GM19463 (cell line): ENCODE results near the gene PIP4K2A.

ENCODE experiments used
- ATAC-seq: cut with Tn5 transposase; IDR thresholded peaks from one replicate; pipeline ENCODE4 v1.9.1; 2021; ENCODE audit warnings: mild to moderate bottlenecking, moderate library complexity; ENCODE audit not compliant: unreplicated experiment

The PIP4K2A gene

GRCh38 chr10:22643775-22644174, 70.6 kb downstream of the PIP4K2A start:
- no peak for ATAC-seq

DNA sequence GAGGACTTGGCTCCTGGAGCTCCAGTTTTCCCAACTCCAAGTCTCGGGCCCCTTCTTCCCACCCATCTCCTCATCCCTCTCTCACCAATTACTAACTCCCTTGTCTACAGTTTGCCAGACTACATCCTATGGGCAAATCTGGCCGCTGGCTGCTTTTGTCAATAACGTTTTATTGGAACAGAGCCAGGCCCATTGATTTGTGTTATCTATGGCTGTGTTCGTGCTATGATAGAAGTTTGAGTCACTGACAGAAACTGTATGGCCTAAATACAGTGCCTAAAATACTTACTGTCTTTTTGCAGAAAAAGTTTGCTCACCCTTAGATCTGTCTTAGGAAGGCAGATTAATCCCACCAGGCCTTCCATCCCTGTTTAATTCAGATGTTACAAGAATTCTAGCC, 71.3 kb downstream of the PIP4K2A start:
- ATAC-seq = no peak

DNA sequence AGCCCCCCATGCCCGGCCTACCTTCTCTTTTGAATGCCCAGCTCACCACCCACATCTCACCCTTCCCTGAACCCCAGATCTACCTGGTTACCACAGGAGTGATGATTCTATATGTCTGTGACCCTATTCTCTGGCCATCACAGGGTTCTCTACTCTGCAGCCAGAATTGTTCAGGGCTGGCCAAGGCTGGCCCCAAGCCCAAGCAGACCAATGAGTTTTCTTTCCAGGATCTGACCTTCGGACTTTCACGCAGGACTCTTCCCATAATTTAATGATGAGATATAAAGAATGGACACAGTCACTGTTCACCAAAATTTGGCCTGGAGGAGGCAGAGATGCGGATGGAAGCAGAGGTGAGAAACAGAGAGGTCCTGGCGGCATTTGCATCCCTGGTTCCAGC, 72.6 kb downstream of the PIP4K2A start:
- no peak for ATAC-seq

DNA sequence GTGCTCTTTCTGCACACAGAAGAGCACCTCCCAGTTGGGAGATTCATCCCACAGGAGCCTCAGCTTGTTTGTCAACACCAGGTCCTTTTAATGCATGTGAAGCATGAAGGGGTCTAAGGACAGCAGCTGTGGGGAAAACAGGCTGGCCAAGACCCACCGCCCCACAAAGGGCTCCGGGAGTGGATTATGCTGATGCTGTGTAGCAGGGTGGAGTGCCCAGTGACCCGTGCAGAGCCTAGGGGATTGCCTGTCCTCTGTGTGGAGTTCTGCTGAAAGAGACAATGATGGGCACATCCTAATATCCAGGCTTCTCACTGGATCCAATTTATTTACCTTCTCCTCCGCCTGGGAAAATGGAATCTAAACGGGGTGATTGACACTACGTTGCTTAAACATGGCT, 74.0 kb downstream of the PIP4K2A start:
- ATAC-seq = no peak

DNA sequence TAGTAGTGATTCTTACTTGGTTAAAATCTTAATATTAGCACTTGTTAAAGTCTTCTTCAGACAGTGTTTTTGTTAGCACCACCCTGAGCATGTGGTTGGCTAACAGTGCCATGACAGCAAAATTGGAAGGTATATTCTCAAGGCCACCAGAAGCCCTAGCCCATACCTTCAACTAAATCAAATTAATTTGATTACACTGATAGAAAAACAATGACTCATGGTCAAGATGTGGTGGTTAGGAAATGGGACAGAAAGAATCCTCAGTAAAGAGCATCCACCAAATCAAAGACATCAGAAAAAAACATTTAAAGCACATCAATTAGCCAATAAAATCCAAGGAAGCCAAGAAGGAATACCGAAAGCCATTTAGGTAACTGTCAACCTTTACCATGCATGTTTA, 75.5 kb downstream of the PIP4K2A start:
- ATAC-seq = no peak

DNA sequence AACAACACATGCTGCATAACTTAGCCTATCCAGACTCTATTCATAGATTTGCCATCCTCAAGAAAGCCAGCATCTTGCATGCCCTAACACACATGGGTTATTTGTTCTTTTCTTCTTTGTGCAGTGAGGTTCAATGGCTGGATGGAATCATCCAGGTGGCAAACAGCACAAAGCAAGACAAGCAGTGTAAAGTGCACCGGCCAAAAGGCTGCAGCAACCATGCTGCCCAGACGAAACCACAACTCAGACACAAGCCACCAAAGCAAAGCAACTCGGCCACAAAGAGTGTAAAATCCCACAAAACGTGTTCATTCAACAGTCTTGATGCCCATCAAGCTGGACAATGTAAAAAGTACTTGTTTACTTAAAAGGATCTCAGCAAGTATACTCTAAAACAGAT, 76.9 kb downstream of the PIP4K2A start:
- ATAC-seq = no peak

DNA sequence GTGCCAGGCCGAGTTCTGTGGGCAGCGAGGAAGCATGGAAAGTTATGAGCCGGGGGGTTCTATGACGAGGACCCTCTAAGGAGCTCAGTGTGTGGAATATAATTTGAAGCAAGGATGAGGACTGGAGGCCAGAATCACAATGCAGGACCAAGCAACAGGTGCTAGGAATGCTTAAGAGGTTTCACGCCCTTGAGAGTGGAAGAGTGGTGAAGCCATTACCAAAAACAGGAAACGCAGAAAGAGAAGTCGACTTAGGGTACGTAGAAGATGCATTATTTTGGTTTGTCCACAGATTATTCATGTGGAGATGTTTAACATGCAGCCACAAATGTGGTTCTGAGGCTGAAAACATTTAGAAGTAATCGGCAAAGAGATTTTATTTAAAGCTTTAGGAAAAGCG, 78.7 kb downstream of the PIP4K2A start:
- no peak for ATAC-seq

- no peak for ATAC-seq
These were observed 79.5 kb downstream of the PIP4K2A start for GRCh38 chr10:22634606-22635459.

DNA sequence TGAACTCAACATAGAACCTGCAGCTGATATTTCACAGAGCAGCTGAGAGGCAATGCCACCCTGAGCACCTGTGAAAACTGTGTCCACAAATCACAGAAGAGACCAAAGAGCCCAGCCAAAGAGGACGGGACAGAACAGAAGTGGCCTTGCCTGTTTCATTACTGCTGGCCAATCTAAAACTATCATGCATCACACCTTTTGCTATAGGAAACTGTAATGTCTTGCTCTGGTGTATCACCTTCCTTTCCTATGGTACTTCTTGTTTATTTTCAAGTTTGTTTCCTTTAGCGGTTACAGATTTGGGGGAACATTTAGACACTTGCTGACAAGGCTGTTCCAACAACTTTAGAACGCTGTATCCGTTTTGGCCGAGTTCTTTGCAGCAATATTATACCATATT, 80.3 kb downstream of the PIP4K2A start:
- ATAC-seq = no peak

DNA sequence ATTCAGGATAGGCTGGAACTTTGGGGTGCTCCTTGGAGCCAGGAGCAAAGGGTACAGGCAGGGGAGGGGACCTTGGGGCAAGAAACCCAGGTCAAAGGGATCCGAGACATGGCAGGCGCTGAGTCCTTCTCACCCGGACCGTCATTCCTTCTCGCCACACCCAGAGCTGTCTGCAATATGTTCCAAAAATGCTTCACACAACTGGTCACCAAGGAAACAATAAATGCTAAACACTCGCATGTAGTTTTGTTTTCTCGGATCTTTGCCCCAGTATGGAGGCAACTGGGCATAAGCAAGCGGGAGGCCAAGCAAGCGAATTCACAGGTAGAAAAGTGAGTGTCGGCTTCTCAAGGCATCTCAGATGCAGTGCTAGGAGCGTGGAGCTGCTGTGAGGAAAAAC, 80.8 kb downstream of the PIP4K2A start:
- ATAC-seq = no peak

GRCh38 chr10:22633106-22633505, 81.3 kb downstream of the PIP4K2A start:
- no peak for ATAC-seq

GRCh38 chr10:22631646-22632278, 82.6 kb downstream of the PIP4K2A start:
- no peak for ATAC-seq

DNA sequence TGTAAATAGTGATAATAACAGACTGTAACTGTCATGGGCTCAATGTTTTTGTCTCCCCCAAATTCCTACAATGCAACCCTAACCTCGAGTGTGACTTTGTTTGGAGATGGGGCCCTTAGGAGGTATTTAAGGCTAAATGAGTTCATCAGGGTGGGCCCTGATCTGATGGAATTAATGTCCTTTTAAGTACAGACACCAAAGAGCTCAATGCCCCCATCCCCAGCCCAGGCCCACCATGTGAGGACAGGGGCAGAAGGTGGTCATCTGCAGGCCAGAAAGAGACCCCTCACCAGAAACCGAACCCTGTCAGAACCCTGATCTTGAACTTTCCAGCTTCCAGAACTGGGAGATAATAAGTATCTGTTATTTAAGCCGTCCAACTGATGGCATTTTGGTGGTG, 83.2 kb downstream of the PIP4K2A start:
- no peak for ATAC-seq

DNA sequence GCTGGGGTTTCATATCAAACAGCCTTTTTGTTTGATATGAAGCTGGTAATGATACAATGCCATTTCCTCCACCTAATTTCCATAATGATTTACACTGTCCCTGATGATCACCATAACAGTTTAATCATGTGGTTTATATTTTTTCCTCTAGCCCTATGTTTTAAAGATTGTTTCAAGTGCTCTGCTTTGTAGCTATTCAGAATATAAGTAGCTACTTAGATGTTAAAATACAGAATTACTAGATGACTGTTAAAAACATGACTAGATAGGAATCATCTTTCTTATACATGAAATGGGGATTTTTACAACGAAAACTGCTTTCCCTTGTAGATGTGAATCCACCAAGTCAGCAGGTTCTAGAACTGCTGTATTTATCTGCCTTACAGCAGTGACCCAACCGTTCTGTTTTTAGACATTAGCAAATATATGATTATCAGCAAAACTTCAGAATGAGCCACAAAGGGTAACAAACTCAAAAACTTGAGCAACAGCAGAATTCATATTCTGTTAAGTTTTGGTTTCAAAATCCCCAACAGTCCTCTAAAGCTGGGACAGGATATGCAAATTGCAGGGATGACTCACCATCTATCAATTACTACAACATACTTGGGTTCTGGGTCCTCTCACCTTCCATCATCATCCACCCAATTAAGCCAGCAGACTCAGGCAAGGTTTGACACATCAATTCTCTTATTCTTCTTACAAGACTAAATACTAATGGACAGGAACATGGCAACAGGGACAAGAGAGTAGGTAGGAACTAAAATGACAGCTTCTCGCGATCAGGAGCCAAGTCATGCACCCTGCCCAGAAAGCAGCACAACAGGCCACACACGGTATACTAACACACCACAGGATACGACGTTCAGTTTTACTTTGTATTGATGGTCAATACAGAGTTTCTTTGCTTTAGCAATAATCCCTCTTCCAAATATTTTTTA, 83.9 kb downstream of the PIP4K2A start:
- peak; percentile 88 for ATAC-seq

- no peak for ATAC-seq
These were observed 84.5 kb downstream of the PIP4K2A start for GRCh38 chr10:22629852-22630233.

GRCh38 chr10:22629126-22629525, 85.3 kb downstream of the PIP4K2A start:
- no peak for ATAC-seq

DNA sequence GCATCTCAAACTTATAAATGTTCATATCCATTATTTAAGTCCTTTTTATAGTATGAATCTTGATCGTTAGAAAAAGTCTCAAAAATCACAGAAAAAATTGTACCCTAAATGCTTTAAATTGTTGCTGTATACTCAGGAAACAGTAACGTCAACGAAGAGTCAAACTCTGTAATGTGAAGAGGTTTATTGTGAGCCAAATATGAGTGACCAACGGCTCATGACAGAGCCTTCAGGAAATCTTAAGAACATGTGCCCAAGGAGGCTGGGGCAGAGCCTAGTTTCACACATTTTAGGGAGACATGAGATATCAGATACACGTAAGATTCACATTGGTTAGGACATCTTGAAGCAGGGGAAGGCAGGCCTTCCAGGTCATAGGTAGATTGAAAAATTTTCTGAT, 86.1 kb downstream of the PIP4K2A start:
- ATAC-seq = no peak

GRCh38 chr10:22626784-22627183, 87.6 kb downstream of the PIP4K2A start:
- ATAC-seq = no peak

- ATAC-seq = no peak
These were observed 88.7 kb downstream of the PIP4K2A start for GRCh38 chr10:22625516-22626290.

GRCh38 chr10:22624287-22624738, 90.1 kb downstream of the PIP4K2A start:
- no peak for ATAC-seq
